Measurements from ENCODE around the gene FAM78B. TPM values are rescaled to one million over a fixed set of nuclear protein-coding genes. Genes with fewer than 3 reads are reported as not detected.

Gene FAM78B
- total and polyA plus RNA-seq, 9 donors, result 0.64 to 2.6 (median 1.4) TPM

DNA sequence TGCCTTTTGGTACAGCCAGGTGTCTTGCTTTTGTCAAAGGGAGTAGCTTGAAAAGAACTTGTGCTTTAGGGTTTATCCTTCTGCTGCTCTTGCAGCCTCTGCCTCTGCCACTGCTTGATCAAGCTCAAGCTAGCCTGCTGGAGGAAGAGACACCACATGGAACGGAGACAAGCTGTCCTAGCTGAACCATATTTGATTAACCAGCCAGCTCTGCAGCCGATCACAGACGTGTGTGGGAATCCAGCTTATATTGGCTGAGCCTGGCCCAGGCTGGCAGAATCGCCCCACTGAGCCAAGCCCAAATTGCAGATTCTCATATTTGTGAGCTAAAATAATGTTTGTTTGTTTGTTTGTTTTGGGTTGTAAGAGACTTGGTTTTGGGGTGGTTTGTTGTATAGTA, 18.7 kb upstream of the FAM78B start:
- TF ChIP-seq POLR2A (IDR thresholded peaks at IDR 0.05) (no peak), EP300 (IDR thresholded peaks at IDR 0.05) (no peak)
- TF ChIP-seq, protein P1, sequence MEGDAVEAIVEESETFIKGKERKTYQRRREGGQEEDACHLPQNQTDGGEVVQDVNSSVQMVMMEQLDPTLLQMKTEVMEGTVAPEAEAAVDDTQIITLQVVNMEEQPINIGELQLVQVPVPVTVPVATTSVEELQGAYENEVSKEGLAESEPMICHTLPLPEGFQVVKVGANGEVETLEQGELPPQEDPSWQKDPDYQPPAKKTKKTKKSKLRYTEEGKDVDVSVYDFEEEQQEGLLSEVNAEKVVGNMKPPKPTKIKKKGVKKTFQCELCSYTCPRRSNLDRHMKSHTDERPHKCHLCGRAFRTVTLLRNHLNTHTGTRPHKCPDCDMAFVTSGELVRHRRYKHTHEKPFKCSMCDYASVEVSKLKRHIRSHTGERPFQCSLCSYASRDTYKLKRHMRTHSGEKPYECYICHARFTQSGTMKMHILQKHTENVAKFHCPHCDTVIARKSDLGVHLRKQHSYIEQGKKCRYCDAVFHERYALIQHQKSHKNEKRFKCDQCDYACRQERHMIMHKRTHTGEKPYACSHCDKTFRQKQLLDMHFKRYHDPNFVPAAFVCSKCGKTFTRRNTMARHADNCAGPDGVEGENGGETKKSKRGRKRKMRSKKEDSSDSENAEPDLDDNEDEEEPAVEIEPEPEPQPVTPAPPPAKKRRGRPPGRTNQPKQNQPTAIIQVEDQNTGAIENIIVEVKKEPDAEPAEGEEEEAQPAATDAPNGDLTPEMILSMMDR (IDR thresholded peaks at IDR 0.05), result no peak
- 66 to 84% (median 72%) methylated on average over 4 of the region's 4 CpGs for WGBS, 3 donors

DNA sequence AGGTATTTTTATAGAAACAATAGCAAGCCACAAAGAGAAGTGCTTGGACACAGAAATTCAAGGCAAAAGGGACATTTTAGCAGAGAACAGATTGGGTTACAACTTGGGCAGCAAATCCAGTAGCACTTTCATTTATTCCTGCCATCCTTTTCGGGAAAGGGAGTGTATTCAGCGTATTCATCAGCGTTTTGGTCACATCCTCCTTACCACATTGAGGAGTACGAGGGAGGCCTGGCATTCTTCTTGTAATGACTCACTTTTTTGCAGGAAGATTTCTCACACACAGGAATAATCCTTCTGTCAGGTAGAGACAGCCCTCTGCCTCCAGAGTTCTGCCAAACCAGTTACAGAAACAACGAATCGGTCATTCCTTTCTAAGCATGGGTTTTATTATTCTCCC, 18.1 kb upstream of the FAM78B start:
- DNase-seq, result no peak

More for the DNA sequence above, 18.7 kb upstream of the FAM78B start:
- no peak for DNase-seq
- intact Hi-C loops (cut with DNase I), result no loop called here
- H3K27me3 ChIP-seq, result no peaks in the 10 kb centered on the region
- H3K27ac ChIP-seq, result no peak overlapping the region
- H3K9me3 ChIP-seq, result no peaks in the 10 kb centered on the region
- H3K36me3 ChIP-seq, result no peaks in the 10 kb centered on the region
- no peaks in the 10 kb centered on the region for H3K4me1 ChIP-seq (ENCODE audit: insufficient read depth)
- H3K4me3 ChIP-seq, result no peak overlapping the region

DNA sequence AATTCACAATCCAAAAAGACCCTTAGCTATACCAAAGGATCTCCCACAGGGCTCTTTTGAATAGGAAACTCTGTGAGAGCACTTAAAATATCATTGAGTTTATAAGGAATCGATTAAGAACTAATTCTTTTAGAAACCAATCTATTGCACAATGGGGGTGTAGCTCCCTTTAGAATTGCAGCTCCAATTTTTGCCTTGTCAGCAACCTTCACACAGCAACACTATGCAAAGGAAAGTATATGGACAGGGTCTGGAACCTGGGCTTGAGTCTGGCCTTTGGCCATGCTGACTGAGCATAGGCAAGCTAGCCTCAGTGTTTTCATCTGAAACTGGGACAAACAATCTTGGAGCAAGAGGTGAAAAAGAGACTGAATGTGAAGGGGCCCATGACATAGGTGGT, 17.2 kb upstream of the FAM78B start:
- TF ChIP-seq POLR2A (IDR thresholded peaks at IDR 0.05) (no peak), EP300 (IDR thresholded peaks at IDR 0.05) (no peak)
- TF ChIP-seq, protein P1 (IDR thresholded peaks at IDR 0.05), result no peak
- Histone ChIP-seq H3K27ac (no peak overlapping the region), H3K4me3 (no peak overlapping the region), H3K36me3 (no peaks in the 10 kb centered on the region), H3K4me1 (ENCODE audit: insufficient read depth) (no peaks in the 10 kb centered on the region), H3K27me3 (no peaks in the 10 kb centered on the region), H3K9me3 (no peaks in the 10 kb centered on the region)
- intact Hi-C loops (cut with DNase I), result no loop called here
- no peak for DNase-seq
- WGBS, 3 donors, result 54 to 64% (median 60%) methylated on average over 1 of the region's 1 CpG

More for the DNA sequence above, 18.1 kb upstream of the FAM78B start:
- no peaks in the 10 kb centered on the region for H3K36me3 ChIP-seq
- TF ChIP-seq, protein P1 (IDR thresholded peaks at IDR 0.05), result no peak
- no peak for TF ChIP-seq EP300 (IDR thresholded peaks at IDR 0.05)
- TF ChIP-seq POLR2A (IDR thresholded peaks at IDR 0.05), result no peak
- no peaks in the 10 kb centered on the region for H3K27me3 ChIP-seq
- no peaks in the 10 kb centered on the region for H3K4me1 ChIP-seq (ENCODE audit: insufficient read depth)
- 55 to 71% (median 59%) methylated on average over 6 of the region's 6 CpGs for WGBS, 3 donors
- intact Hi-C loops (cut with DNase I), result no loop called here
- no peaks in the 10 kb centered on the region for H3K9me3 ChIP-seq
- H3K4me3 ChIP-seq, result no peak overlapping the region
- H3K27ac ChIP-seq, result no peak overlapping the region

DNA sequence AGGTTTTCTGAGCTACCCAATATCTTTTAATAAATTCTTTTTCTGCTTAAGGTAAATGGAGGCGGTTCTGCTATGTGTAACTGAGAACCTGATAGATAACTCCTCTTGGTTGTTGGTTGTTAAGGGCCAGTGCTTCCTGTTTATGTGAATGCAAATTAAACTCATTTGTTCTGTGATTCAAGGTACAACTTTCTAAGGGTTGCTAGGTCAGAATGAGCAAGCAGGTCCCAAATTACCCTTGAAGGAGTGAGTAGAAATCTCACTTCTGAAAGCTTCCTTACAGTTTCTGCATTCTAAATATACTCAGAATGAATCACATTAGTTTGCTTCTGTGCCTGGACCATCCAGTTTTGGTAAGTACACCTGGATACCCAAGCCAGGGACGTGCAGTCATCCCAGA, 15.5 kb upstream of the FAM78B start:
- no peaks in the 10 kb centered on the region for H3K4me1 ChIP-seq (ENCODE audit: insufficient read depth)
- TF ChIP-seq POLR2A (IDR thresholded peaks at IDR 0.05), result no peak
- TF ChIP-seq, protein P1 (IDR thresholded peaks at IDR 0.05), result no peak
- no peak for TF ChIP-seq EP300 (IDR thresholded peaks at IDR 0.05)
- intact Hi-C loops (cut with DNase I), result no loop called here
- 43 to 59% (median 52%) methylated on average over 2 of the region's 2 CpGs for WGBS, 3 donors
- H3K36me3 ChIP-seq, result no peaks in the 10 kb centered on the region
- DNase-seq, result no peak
- H3K27me3 ChIP-seq, result no peaks in the 10 kb centered on the region
- H3K27ac ChIP-seq, result no peak overlapping the region
- H3K9me3 ChIP-seq, result no peaks in the 10 kb centered on the region
- H3K4me3 ChIP-seq, result no peak overlapping the region
